Lower lobe of right lung (tissue), 2 donors: ENCODE data around the gene ZZZ3. TPM values are rescaled to one million over a fixed set of nuclear protein-coding genes. Genes with fewer than 3 reads are reported as not detected.

Source experiments
- ATAC-seq, 2 donors: fragments of 200-7000 bp; cut with Tn5 transposase; one replicate each; pipeline ENCODE4 v1.9.1; 2020 to 2022; ENCODE audit warnings: mild to moderate bottlenecking in 2 of 2, moderate library complexity in 2 of 2
- DNase-seq: peaks from one replicate; pipeline ENCODE4 v3.0.0-alpha.2; 2020
- H3K27ac ChIP-seq: fragments of 200-600 bp; one replicate; pipeline ENCODE4 v1.8.0; 2022
- H3K27me3 ChIP-seq: fragments of 200-600 bp; one replicate; pipeline ENCODE4 v1.8.0; 2022; ENCODE audit warnings: low read depth
- H3K36me3 ChIP-seq: fragments of 200-600 bp; one replicate; pipeline ENCODE4 v1.8.0; 2022; ENCODE audit warnings: mild to moderate bottlenecking
- H3K4me1 ChIP-seq: fragments of 200-600 bp; one replicate; pipeline ENCODE4 v1.8.0; 2022
- H3K4me3 ChIP-seq: fragments of 200-600 bp; one replicate; pipeline ENCODE4 v1.8.0; 2022; ENCODE audit warnings: mild to moderate bottlenecking
- H3K9me3 ChIP-seq: fragments of 200-600 bp; one replicate; pipeline ENCODE4 v1.8.0; 2022
- CTCF ChIP-seq: fragments of 200-600 bp; IDR thresholded peaks from one replicate; pipeline ENCODE4 v1.8.0; 2022; ENCODE audit warnings: antibody characterized with exemption, mild to moderate bottlenecking
- intact Hi-C: fragments of 100-400 bp; cut with DNase I; formaldehyde crosslinking; loops from one replicate; pipeline ENCODE4 v1.11.0; 2022
- total RNA-seq: library from RNA; stranded (reverse); fragmentation: NEBNext Ultra II Directional; extraction: Animal tissue kit (Norgen Biotek cat#: 25700); gene quantifications from one replicate; pipeline ENCODE4 v1.2.1, GENCODE V29; 2021
- donor health status: DM: no; HTN: yes; CAD: no; lungs with severe emphysema.

The ZZZ3 gene
- total RNA-seq, 1 donor from 2014 or later: 44.5 TPM

GRCh38 chr1:77673716-77674355, 8.6 kb downstream of the ZZZ3 start:
- DNase-seq: no peak
- H3K27me3 ChIP-seq: no peaks in the 10 kb centered on the region
- intact Hi-C loops: no loop called here
- ATAC-seq: no peak
- no peak for TF ChIP-seq CTCF
- H3K4me1 ChIP-seq: peaks cover 5% of the 10 kb centered on the region
- no peaks in the 10 kb centered on the region for H3K36me3 ChIP-seq
- H3K27ac ChIP-seq: no peak overlapping the region
- H3K4me3 ChIP-seq: no peak overlapping the region
- H3K9me3 ChIP-seq: no peaks in the 10 kb centered on the region

GRCh38 chr1:77673030-77673429, 9.4 kb downstream of the ZZZ3 start:
- no peak overlapping the region for H3K27ac ChIP-seq
- no peak for TF ChIP-seq CTCF
- H3K4me1 ChIP-seq: peaks cover 5% of the 10 kb centered on the region
- no peaks in the 10 kb centered on the region for H3K36me3 ChIP-seq
- H3K27me3 ChIP-seq: no peaks in the 10 kb centered on the region
- ATAC-seq (no peak), DNase-seq (no peak)
- H3K4me3 ChIP-seq: no peak overlapping the region
- H3K9me3 ChIP-seq: no peaks in the 10 kb centered on the region
- intact Hi-C loops: no loop called here

- intact Hi-C loops: no loop called here
- no peaks in the 10 kb centered on the region for H3K36me3 ChIP-seq
- no peak for TF ChIP-seq CTCF
- DNase-seq (no peak), ATAC-seq (no peak)
- H3K27me3 ChIP-seq: no peaks in the 10 kb centered on the region
- peaks cover 5% of the 10 kb centered on the region for H3K4me1 ChIP-seq
- no peaks in the 10 kb centered on the region for H3K9me3 ChIP-seq
- no peak overlapping the region for H3K4me3 ChIP-seq
- no peak overlapping the region for H3K27ac ChIP-seq
These were observed 10.1 kb downstream of the ZZZ3 start for GRCh38 chr1:77672374-77672773.

GRCh38 chr1:77671836-77672235, 10.6 kb downstream of the ZZZ3 start:
- Histone ChIP-seq H3K4me3 (no peak overlapping the region), H3K4me1 (peaks cover 5% of the 10 kb centered on the region), H3K27me3 (no peaks in the 10 kb centered on the region), H3K9me3 (no peaks in the 10 kb centered on the region), H3K27ac (no peak overlapping the region), H3K36me3 (no peaks in the 10 kb centered on the region)
- ATAC-seq (no peak), DNase-seq (no peak)
- TF ChIP-seq CTCF: no peak
- intact Hi-C loops: no loop called here

GRCh38 chr1:77670330-77670729, 12.1 kb downstream of the ZZZ3 start:
- TF ChIP-seq CTCF: no peak

More at GRCh38 chr1:77670330-77670729, 12.1 kb downstream of the ZZZ3 start:
- Histone ChIP-seq H3K9me3 (no peaks in the 10 kb centered on the region), H3K36me3 (no peaks in the 10 kb centered on the region), H3K27ac (no peak overlapping the region), H3K4me1 (peaks cover 6% of the 10 kb centered on the region), H3K27me3 (no peaks in the 10 kb centered on the region), H3K4me3 (no peak overlapping the region)
- ATAC-seq (no peak), DNase-seq (no peak)
- intact Hi-C loops: no loop called here
